K562 (cell line): Measurements from ENCODE around the gene ROBO1. TPM values are rescaled to one million over a fixed set of nuclear protein-coding genes. Genes with fewer than 3 reads are reported as not detected.

Experiments used
- ATAC-seq: fragments of 200-7000 bp; cut with Tn5 transposase; 3 replicates; pipeline ENCODE4 v1.9.1; 2020; ENCODE audit warnings: moderate library complexity
- BruUV-seq: library from RNA; stranded (reverse); fragments of 400-500 nt; replicated peaks from 2 replicates; lab custom pipeline; 2021; lab: Mats Ljungman, UMichigan
- CTCF ChIA-PET: fragments of 300-600 bp; formaldehyde crosslinking; extraction: SDS; loops from one replicate; lab custom pipeline; 2021; ENCODE audit warnings: low intra/inter-chr PET ratio; lab: Yijun Ruan, JAX
- POLR2A ChIA-PET: fragments of 300-600, 350-650 bp; sonication (Branson Sonifier 250); formaldehyde crosslinking; extraction: SDS; loops from one replicate; lab custom pipeline; 2021; ENCODE audit warnings: antibody characterized with exemption, inconsistent platforms; lab: Yijun Ruan, JAX
- DNase-seq, 4 experiments: peaks; one replicate each; pipeline versions ENCODE4 v3.0.0 to v3.0.0-alpha.2; 2011 to 2018; ENCODE audit warnings: low spot score in 3 of 4, mixed read lengths in 3 of 4; ENCODE audit errors: extremely low read depth in 1 of 4
- FAIRE-seq: peaks from 2 replicates; lab custom pipeline; 2011; peaks lifted over from hg19 to GRCh38; lab: Jason Lieb, UNC
- H2AFZ ChIP-seq: 2 replicates; pipeline ENCODE4 v1.6.0; 2011; ENCODE audit warnings: low read depth, low read length, control low read depth, inconsistent platforms
- H3K27ac ChIP-seq: fragments of 200-600 bp; 3 replicates; pipeline ENCODE4 v1.8.0; 2011; ENCODE audit warnings: low read depth, mild to moderate bottlenecking, control low read depth, inconsistent platforms, low read length, moderate library complexity, mixed read lengths; ENCODE audit errors: extremely low read depth
- H3K27me3 ChIP-seq, 2 experiments: fragments of 300-600 bp in 1 of 2; 2 replicates in 1 of 2; 3 replicates in 1 of 2; pipeline versions ENCODE4 v1.6.0 to v1.8.0; 2011; ENCODE audit warnings: inconsistent platforms in 2 of 2, low read length in 2 of 2, mild to moderate bottlenecking in 1 of 2, mixed read lengths in 1 of 2, moderate library complexity in 1 of 2; ENCODE audit not compliant: control insufficient read depth in 2 of 2, insufficient read depth in 2 of 2
- H3K36me3 ChIP-seq: fragments of 300-600 bp; 3 replicates; pipeline ENCODE4 v1.8.0; 2011; ENCODE audit warnings: mild to moderate bottlenecking, low read length, inconsistent platforms; ENCODE audit not compliant: control insufficient read depth, insufficient read depth
- H3K4me1 ChIP-seq, 2 experiments: fragments of 200-600 bp in 1 of 2; replicated peaks in 1 of 2; 2 replicates in 1 of 2; 3 replicates in 1 of 2; pipeline versions ENCODE4 v1.5.1 to v1.8.0; 2011; ENCODE audit warnings: inconsistent platforms in 2 of 2, low read length in 2 of 2, mild to moderate bottlenecking in 1 of 2, mixed read lengths in 1 of 2, moderate library complexity in 1 of 2; ENCODE audit not compliant: control insufficient read depth in 2 of 2, insufficient read depth in 2 of 2
- H3K4me2 ChIP-seq: 2 replicates; pipeline ENCODE4 v1.6.1; 2011; ENCODE audit warnings: low read length, control low read depth, inconsistent platforms, mixed read lengths; ENCODE audit not compliant: insufficient read depth
- H3K4me3 ChIP-seq: fragments of 200-600 bp; sonication (generic), shearing (Covaris generic); 2 replicates; pipeline ENCODE4 v1.5.1; 2016; ENCODE audit warnings: control low read depth, inconsistent platforms
- H3K79me2 ChIP-seq: fragments of 200-600 bp; 3 replicates; pipeline ENCODE4 v1.8.0; 2011; ENCODE audit warnings: low read length, inconsistent platforms; ENCODE audit not compliant: control insufficient read depth, insufficient read depth
- H3K9ac ChIP-seq, 2 experiments: 2 replicates each; pipeline versions ENCODE4 v1.6.0 to v1.6.1; 2011; ENCODE audit warnings: low read depth in 2 of 2, low read length in 2 of 2, control low read depth in 1 of 2, inconsistent platforms in 1 of 2, mild to moderate bottlenecking in 1 of 2, mixed read lengths in 1 of 2; ENCODE audit not compliant: insufficient read depth in 1 of 2
- H3K9me1 ChIP-seq: one replicate; pipeline ENCODE4 v1.6.0; 2011; ENCODE audit warnings: inconsistent platforms, mild to moderate bottlenecking, low read length, moderate library complexity; ENCODE audit not compliant: control insufficient read depth, insufficient read depth
- H3K9me3 ChIP-seq: replicated peaks from 2 replicates; pipeline ENCODE4 v1.5.1; 2011; ENCODE audit warnings: low read depth, low read length, inconsistent platforms; ENCODE audit not compliant: control insufficient read depth, insufficient read depth
- H4K20me1 ChIP-seq: replicated peaks from 2 replicates; pipeline ENCODE4 v1.6.1; 2011; ENCODE audit warnings: low read length, inconsistent platforms, mixed read lengths; ENCODE audit not compliant: control insufficient read depth, insufficient read depth
- C11orf30 ChIP-seq: fragments of 450-650 bp; IDR thresholded peaks from 2 replicates; pipeline ENCODE4 v1.6.1; 2016; ENCODE audit warnings: low read depth, mild to moderate bottlenecking
- CBX1 ChIP-seq: sonication (generic); IDR thresholded peaks from 2 replicates; pipeline ENCODE4 v1.6.1; 2016; ENCODE audit warnings: antibody characterized with exemption, low read depth, mild to moderate bottlenecking
- MAFF ChIP-seq: IDR thresholded peaks from 2 replicates; pipeline ENCODE4 v1.6.1; 2012; ENCODE audit warnings: low read length, improper control_type of control experiment
- MAFG ChIP-seq: fragments of 450-650 bp; conservative IDR thresholded peaks from 2 replicates; pipeline ENCODE4 v1.6.1; 2016; ENCODE audit warnings: missing genetic modification characterization, missing compliant biosample characterization
- MAFK ChIP-seq: IDR thresholded peaks from 2 replicates; pipeline ENCODE4 v1.6.1; 2011; ENCODE audit warnings: low read length, improper control_type of control experiment
- SP1 ChIP-seq: sonication (generic); formaldehyde crosslinking; IDR thresholded peaks from 2 replicates; pipeline ENCODE4 v1.8.1; 2022; ENCODE audit warnings: mild to moderate bottlenecking, missing genetic modification reagents
- ZNF316 ChIP-seq: fragments of 450-650 bp; IDR thresholded peaks from 2 replicates; pipeline ENCODE4 v1.6.1; 2016
- WGBS: fragments of 100-300 bp; shearing (Covaris generic); methylation state at CpG from one replicate; pipeline ENCODE4 v1.1.6; 2016; ENCODE audit warnings: low coverage, mixed read lengths; ENCODE audit not compliant: insufficient coverage; ENCODE audit errors: missing lambda C conversion rate; 5-methylcytosine and 5-hydroxymethylcytosine counted together
- in situ Hi-C: fragments of 300-500 bp; cut with MboI; formaldehyde crosslinking; loops from 4 replicates; pipeline ENCODE4 v1.15.0; 2018; ENCODE audit warnings: inconsistent platforms, mixed read lengths
- intact Hi-C: fragments of 100-400 bp; cut with micrococcal nuclease; formaldehyde crosslinking; loops from 2 replicates; pipeline ENCODE4 v1.14.2; 2022
- polyA plus RNA-seq, 8 experiments: library from polyadenylated mRNA; depleted of rRNA in 4 of 8; stranded (reverse) in 5 of 8; unstranded in 3 of 8; fragments of >200 nt; fragmentation: Nextera tagmentation in 2 of 8; fragmentation: Illumina TruSeq in 1 of 8; extraction: Ambion mirVana in 2 of 8; extraction: Trizol in 1 of 8; gene quantifications; 2 replicates each; pipeline versions ENCODE4 v1.2.1 to v1.2.3, GENCODE V29; 2011 to 2014; ENCODE audit warnings: inconsistent platforms in 1 of 8, missing spikeins in 1 of 8
- total RNA-seq, 7 experiments: library from RNA; depleted of rRNA in 6 of 7; stranded (reverse); fragments of >200 nt in 6 of 7; fragmentation: Illumina TruSeq in 2 of 7; extraction: Trizol in 2 of 7; gene quantifications; 2 replicates each; pipeline versions ENCODE4 v1.2.1 to v1.2.3, GENCODE V29; 2011 to 2021; ENCODE audit warnings: low replicate concordance in 1 of 7
- TF ChIP-seq, protein P1 (sequence below): fragments of 250-450 bp; sonication (Bioruptor Pico); IDR thresholded peaks from 2 replicates; pipeline ENCODE4 v1.8.0; 2022; ENCODE audit warnings: inconsistent platforms, mild to moderate bottlenecking, moderate library complexity, borderline replicate concordance

ROBO1 gene
- total and polyA plus RNA-seq, 9 of the 15 experiments (the other 6 are each of a cell fraction or from before 2014, with no cell fraction given), result 0.01 to 0.53 (median 0.17) TPM; not detected in 5

DNA sequence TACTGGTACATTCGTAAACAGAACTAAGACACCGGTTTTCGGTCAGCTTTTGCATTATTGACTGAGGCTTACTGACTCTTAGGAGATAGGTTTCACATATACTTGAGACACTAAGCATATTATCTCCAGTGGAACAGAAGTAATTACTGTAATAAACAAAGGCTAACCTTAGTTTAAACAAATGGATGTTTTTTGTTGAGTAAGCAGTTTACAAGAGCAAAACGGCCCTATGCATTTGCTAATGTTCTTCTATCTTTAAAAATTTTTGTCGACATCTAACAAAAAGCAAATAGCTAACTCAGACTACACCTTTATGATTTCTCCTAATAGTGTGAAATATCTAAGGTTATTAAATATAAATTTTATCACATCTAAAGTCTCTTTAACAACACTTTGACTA lies 664.5 kb downstream of the ROBO1 start:
- Histone ChIP-seq H3K9me1 (no peaks in the 10 kb centered on the region), H3K4me1 (no peaks in the 10 kb centered on the region), H3K27ac (no peak overlapping the region), H3K79me2 (no peaks in the 10 kb centered on the region), H3K27me3 (no peaks in the 10 kb centered on the region), H4K20me1 (no peaks in the 10 kb centered on the region), H3K4me3 (no peak overlapping the region), H3K36me3 (no peaks in the 10 kb centered on the region), H3K4me2 (no peak overlapping the region), H2AFZ (no peak overlapping the region), H3K9ac (no peak overlapping the region), H3K9me3 (no peaks in the 10 kb centered on the region)
- no peak for DNase-seq
- TF ChIP-seq SP1 (CRISPR knock-in tag) (no peak), MAFK (peak; percentile 76), MAFG (tag) (peak; percentile 57; the same call in 1 of the 2 replicates), CBX1 (no peak), MAFF (peak; percentile 66), ZNF316 (peak; percentile 61), C11orf30 (peak; percentile 32; the same call in 1 of the 2 replicates)
- TF ChIP-seq, protein P1, sequence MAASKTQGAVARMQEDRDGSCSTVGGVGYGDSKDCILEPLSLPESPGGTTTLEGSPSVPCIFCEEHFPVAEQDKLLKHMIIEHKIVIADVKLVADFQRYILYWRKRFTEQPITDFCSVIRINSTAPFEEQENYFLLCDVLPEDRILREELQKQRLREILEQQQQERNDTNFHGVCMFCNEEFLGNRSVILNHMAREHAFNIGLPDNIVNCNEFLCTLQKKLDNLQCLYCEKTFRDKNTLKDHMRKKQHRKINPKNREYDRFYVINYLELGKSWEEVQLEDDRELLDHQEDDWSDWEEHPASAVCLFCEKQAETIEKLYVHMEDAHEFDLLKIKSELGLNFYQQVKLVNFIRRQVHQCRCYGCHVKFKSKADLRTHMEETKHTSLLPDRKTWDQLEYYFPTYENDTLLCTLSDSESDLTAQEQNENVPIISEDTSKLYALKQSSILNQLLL (CRISPR knock-in tag), result no peak
- 0% methylated on average over 5 of the region's 5 CpGs for WGBS
- intact Hi-C loops (no loop called here), in situ Hi-C loops (no loop called here)
- CTCF ChIA-PET, result no interaction called here
- FAIRE-seq, result no peak
- no peak for ATAC-seq
- no TSS peak for BruUV-seq
- POLR2A ChIA-PET, result no interaction called here
